Esophagus (tissue), 2 donors: ENCODE results near the gene ADGRA1. TPM values are rescaled to one million over a fixed set of nuclear protein-coding genes. Genes with fewer than 3 reads are reported as not detected.

Source experiments
- H3K27ac ChIP-seq, 2 donors: one replicate each; pipeline ENCODE4 v1.5.1; 2013; ENCODE audit warnings: low read depth in 2 of 2, mild to moderate bottlenecking in 2 of 2, inconsistent platforms in 1 of 2, low read length in 1 of 2, moderate library complexity in 1 of 2
- H3K27me3 ChIP-seq, 2 donors: one replicate each; pipeline ENCODE4 v1.6.1; 2013; ENCODE audit warnings: low read length in 2 of 2, control low read depth in 1 of 2, mild to moderate bottlenecking in 1 of 2; ENCODE audit not compliant: insufficient read depth in 2 of 2, control insufficient read depth in 1 of 2
- H3K36me3 ChIP-seq, 2 donors: one replicate each; pipeline ENCODE4 v1.6.1; 2013; ENCODE audit warnings: low read length in 1 of 2; ENCODE audit not compliant: control insufficient read depth in 2 of 2, insufficient read depth in 2 of 2
- H3K4me1 ChIP-seq, 2 donors: one replicate each; pipeline ENCODE4 v1.6.1; 2013; ENCODE audit warnings: low read length in 1 of 2; ENCODE audit not compliant: control insufficient read depth in 2 of 2, insufficient read depth in 2 of 2
- H3K4me3 ChIP-seq, 2 donors: one replicate each; pipeline ENCODE4 v1.5.1; 2013; ENCODE audit warnings: low read length in 2 of 2, mild to moderate bottlenecking in 2 of 2, low read depth in 1 of 2, moderate library complexity in 1 of 2
- H3K9me3 ChIP-seq, 2 donors: one replicate each; pipeline ENCODE4 v1.6.1; 2013; ENCODE audit warnings: mild to moderate bottlenecking in 2 of 2, low read depth in 1 of 2, low read length in 1 of 2, moderate library complexity in 1 of 2; ENCODE audit not compliant: control insufficient read depth in 2 of 2, insufficient read depth in 1 of 2
- WGBS, 2 donors: extraction: QIAGEN DNeasy Blood & Tissue Kit; methylation state at CpG; one replicate each; pipeline ENCODE4 v1.1.7; 2013; 5-methylcytosine and 5-hydroxymethylcytosine counted together
- polyA plus RNA-seq, 2 donors: library from polyadenylated mRNA; stranded (reverse); fragments of 200-250 nt; gene quantifications; one replicate each; pipeline ENCODE4 v1.2.3, GENCODE V29; 2013
- donor health status: healthy with polysubstance abuse.
- donor health status: Bipolar disorder and iron deficiency.

Gene ADGRA1
- polyA plus RNA-seq, 2 donors = 0.01 to 0.04 TPM

GRCh38 chr10:133043541-133044225, 44.0 kb upstream of the ADGRA1 start:
- Histone ChIP-seq H3K9me3 (peaks cover 0 to 6% of the 10 kb centered on the region in 2 donors), H3K36me3 (no peaks in the 10 kb centered on the region), H3K4me1 (no peaks in the 10 kb centered on the region), H3K27ac (no peak overlapping the region), H3K27me3 (no peaks in the 10 kb centered on the region), H3K4me3 (no peak overlapping the region)
- WGBS, 2 donors = 77 to 79% methylated on average over 18 of the region's 18 CpGs

DNA sequence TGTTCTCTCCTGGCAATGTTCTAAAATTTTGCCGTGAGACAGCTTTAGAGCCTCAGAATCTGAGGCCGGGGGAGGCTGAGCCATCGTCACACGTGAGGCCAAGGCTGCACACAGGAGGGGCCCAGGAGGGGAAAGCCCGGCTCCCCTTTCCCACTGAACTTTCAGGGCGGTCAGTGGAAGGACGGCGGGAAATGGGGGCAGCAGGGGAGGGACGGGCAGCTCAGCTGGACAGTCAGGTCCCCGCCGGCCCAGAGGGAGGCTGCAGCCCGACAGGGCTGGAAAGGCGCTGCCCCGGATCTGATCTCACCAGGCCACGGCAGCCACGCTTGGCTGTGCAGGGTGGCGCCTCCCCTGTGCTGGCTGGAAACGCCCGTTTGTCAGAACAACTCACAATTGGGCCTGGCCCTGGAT, 43.3 kb upstream of the ADGRA1 start:
- Histone ChIP-seq H3K36me3 (no peaks in the 10 kb centered on the region), H3K27ac (no peak overlapping the region), H3K4me3 (no peak overlapping the region), H3K27me3 (no peaks in the 10 kb centered on the region), H3K4me1 (no peaks in the 10 kb centered on the region), H3K9me3 (peaks cover 0 to 6% of the 10 kb centered on the region in 2 donors)
- 53 to 58% methylated on average over 19 of the region's 19 CpGs for WGBS, 2 donors

GRCh38 chr10:133045556-133046389, 42.0 kb upstream of the ADGRA1 start:
- no peaks in the 10 kb centered on the region for H3K4me1 ChIP-seq
- H3K36me3 ChIP-seq = no peaks in the 10 kb centered on the region
- no peak overlapping the region for H3K4me3 ChIP-seq
- H3K9me3 ChIP-seq = peaks cover 0 to 2% of the 10 kb centered on the region in 2 donors
- no peaks in the 10 kb centered on the region for H3K27me3 ChIP-seq
- H3K27ac ChIP-seq = no peak overlapping the region
- 66 to 67% methylated on average over 26 of the region's 26 CpGs for WGBS, 2 donors

- H3K27me3 ChIP-seq = no peaks in the 10 kb centered on the region
- H3K27ac ChIP-seq = no peak overlapping the region
- WGBS, 2 donors = 68% methylated on average over 14 of the region's 14 CpGs
- H3K4me3 ChIP-seq = no peak overlapping the region
- H3K9me3 ChIP-seq = peaks cover 0 to 2% of the 10 kb centered on the region in 2 donors
- H3K4me1 ChIP-seq = no peaks in the 10 kb centered on the region
- no peaks in the 10 kb centered on the region for H3K36me3 ChIP-seq
Measured at GRCh38 chr10:133046390-133046765, 41.3 kb upstream of the ADGRA1 start.

- no peak overlapping the region for H3K27ac ChIP-seq
- 80 to 85% methylated on average over 42 of the region's 42 CpGs for WGBS, 2 donors
- H3K9me3 ChIP-seq = peaks cover 0 to 2% of the 10 kb centered on the region in 2 donors
- no peaks in the 10 kb centered on the region for H3K36me3 ChIP-seq
- H3K4me1 ChIP-seq = no peaks in the 10 kb centered on the region
- no peak overlapping the region for H3K4me3 ChIP-seq
- H3K27me3 ChIP-seq = no peaks in the 10 kb centered on the region
Measured at GRCh38 chr10:133047526-133048123, 40.1 kb upstream of the ADGRA1 start.

DNA sequence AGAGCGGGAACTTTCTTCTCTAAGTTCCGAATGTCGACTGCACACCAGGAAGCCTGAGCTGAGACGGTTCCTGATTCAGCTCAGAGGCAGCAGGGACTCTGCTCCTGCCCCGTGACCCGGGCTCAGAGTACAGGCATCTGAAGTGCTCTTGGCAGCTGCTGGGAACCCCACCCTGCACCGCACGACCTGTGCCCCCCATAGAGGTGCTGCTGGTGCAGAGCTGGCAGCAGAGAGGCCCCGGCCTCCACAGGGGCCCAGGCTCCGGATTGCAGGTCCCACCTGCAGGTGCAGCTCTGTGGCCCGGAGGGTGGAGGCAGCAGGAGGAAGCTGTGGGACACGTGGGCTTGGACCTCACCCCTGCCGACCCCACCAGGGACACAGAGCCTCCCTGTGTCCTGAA, 39.5 kb upstream of the ADGRA1 start:
- 46 to 58% methylated on average over 13 of the region's 13 CpGs for WGBS, 2 donors
- H3K4me1 ChIP-seq = no peaks in the 10 kb centered on the region
- H3K27me3 ChIP-seq = no peaks in the 10 kb centered on the region
- no peak overlapping the region for H3K4me3 ChIP-seq
- no peaks in the 10 kb centered on the region for H3K36me3 ChIP-seq
- peaks cover 0 to 2% of the 10 kb centered on the region in 2 donors for H3K9me3 ChIP-seq
- H3K27ac ChIP-seq = no peak overlapping the region

DNA sequence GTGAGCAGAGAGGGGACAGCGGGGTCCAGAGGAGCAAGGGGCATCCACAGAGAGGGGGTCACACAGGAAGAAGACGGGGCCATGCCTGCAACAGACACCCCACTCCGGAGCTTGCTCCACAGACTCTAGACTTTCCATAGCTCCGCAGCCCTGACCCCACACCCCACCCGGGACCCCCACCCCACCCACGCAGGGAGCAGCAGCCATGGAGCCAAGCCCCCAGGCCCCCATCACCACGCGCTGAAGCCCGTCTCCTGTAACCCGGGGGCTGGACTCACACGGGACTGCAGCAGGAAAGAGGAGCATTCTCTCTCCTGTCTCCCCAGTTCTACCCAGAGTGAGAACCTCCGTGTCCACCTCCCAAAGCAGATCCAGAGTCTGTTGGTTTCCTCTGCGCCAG, 38.8 kb upstream of the ADGRA1 start:
- no peaks in the 10 kb centered on the region for H3K27me3 ChIP-seq
- WGBS, 2 donors = 74 to 81% methylated on average over 11 to 13 of the region's 13 CpGs
- no peak overlapping the region for H3K27ac ChIP-seq
- H3K4me3 ChIP-seq = no peak overlapping the region
- peaks cover 0 to 2% of the 10 kb centered on the region in 2 donors for H3K9me3 ChIP-seq
- H3K36me3 ChIP-seq = no peaks in the 10 kb centered on the region
- no peaks in the 10 kb centered on the region for H3K4me1 ChIP-seq

GRCh38 chr10:133049639-133050038, 38.1 kb upstream of the ADGRA1 start:
- WGBS, 2 donors = 79 to 85% methylated on average over 11 of the region's 11 CpGs
- H3K27me3 ChIP-seq = no peaks in the 10 kb centered on the region

DNA sequence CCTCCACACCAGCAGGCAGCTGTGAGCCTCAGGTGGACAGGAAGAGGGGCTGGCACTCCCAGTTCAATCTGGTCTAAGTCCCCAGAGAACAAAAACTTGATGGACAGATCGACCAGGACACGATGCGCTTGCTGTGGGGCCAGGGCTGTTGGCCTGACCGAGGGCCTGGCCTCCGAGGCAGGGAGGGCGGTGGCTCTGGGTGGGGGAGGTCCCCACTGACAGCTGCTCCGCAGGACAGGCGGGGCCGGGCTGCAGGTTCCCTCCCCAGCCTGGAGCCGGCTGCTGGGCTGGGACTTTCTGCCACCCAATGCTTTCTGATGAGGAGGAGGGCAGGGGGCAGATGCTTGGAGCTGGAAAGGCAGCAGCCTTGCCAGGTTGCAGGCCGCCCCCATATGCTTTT, 37.4 kb upstream of the ADGRA1 start:
- H3K36me3 ChIP-seq = no peaks in the 10 kb centered on the region
- WGBS, 2 donors = 48 to 57% methylated on average over 11 of the region's 11 CpGs
- peaks cover 0 to 2% of the 10 kb centered on the region in 2 donors for H3K9me3 ChIP-seq
- H3K27me3 ChIP-seq = no peaks in the 10 kb centered on the region
- H3K4me3 ChIP-seq = no peak overlapping the region
- no peak overlapping the region for H3K27ac ChIP-seq
- no peaks in the 10 kb centered on the region for H3K4me1 ChIP-seq

More at GRCh38 chr10:133049639-133050038, 38.1 kb upstream of the ADGRA1 start:
- no peak overlapping the region for H3K27ac ChIP-seq
- peaks cover 0 to 2% of the 10 kb centered on the region in 2 donors for H3K9me3 ChIP-seq
- H3K4me3 ChIP-seq = no peak overlapping the region
- H3K36me3 ChIP-seq = no peaks in the 10 kb centered on the region
- H3K4me1 ChIP-seq = no peaks in the 10 kb centered on the region
